ENCODE data around the gene KCNMA1. TPM values are rescaled to one million over a fixed set of nuclear protein-coding genes. Genes with fewer than 3 reads are reported as not detected.

Gene KCNMA1
- total RNA-seq, 2 experiments from 2014 or later = 0.55 to 1.5 TPM

DNA sequence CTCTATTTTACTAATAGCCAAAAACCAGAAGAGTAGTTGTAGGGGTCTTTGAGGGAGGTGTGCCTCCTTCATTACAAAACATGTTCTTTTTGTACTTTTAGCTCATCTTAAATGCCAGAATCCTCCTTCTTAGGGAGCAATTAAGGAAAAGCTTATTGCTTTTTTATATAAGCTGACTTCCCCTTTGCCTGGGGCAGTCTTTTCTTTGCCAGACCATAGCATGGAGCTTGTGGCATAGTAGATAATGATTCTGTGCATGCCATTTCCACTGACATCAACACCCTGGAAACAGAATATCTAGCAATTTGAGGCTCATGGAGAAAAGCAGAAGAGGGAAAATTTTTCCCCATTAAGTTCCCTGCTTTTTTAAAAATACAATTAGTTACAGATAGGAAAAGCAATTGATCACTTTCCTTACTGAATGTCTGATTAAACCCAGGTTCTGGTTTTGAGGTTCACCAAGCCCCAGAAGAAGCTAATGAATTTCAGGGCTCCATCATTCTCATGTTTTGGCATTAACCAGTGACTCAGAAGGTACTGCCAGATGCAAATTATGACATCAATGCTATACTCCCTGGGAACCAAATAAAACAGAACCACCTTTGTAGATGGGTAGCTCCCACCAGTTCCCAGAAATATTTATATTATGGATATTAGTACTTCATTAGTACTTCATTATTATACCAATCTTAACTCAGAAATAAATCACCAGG lies 410.6 kb downstream of the KCNMA1 start:
- H3K4me3 Mint-ChIP-seq = no peak overlapping the region
- DNase-seq (no peak), ATAC-seq (no peak)
- no peaks in the 10 kb centered on the region for H3K36me3 Mint-ChIP-seq
- CTCF ChIA-PET = no interaction called here
- H3K4me1 Mint-ChIP-seq = no peaks in the 10 kb centered on the region
- H3K27ac Mint-ChIP-seq = no peak overlapping the region
- H3K27me3 Mint-ChIP-seq = peaks cover 8% of the 10 kb centered on the region
- no peaks in the 10 kb centered on the region for H3K9me3 Mint-ChIP-seq (ENCODE audit: low read depth)

DNA sequence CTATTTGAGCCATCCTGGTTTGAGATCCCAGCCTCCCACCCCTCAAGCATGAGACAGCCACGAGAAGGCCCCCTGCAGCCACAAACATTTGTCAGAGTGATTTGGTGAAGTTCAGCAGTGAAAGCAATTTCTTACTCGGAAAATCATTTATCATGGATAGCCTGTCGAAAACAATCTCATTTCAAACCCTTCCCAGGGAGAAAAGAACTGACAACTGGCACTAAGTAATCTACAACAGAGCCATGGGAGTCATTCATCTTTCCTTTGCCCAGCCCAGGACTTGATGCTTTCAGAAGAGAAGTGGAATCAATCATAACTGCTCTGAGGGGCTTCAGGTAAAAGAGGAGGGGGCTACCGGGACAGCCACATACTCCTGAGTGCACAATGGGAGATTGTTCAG lies 411.2 kb downstream of the KCNMA1 start:
- DNase-seq = no peak
- Mint-ChIP-seq H3K27me3 (peaks cover 6% of the 10 kb centered on the region), H3K4me1 (no peaks in the 10 kb centered on the region), H3K27ac (no peak overlapping the region), H3K9me3 (ENCODE audit: low read depth) (no peaks in the 10 kb centered on the region), H3K4me3 (no peak overlapping the region), H3K36me3 (no peaks in the 10 kb centered on the region)
- no peak for ATAC-seq
- CTCF ChIA-PET = no interaction called here

DNA sequence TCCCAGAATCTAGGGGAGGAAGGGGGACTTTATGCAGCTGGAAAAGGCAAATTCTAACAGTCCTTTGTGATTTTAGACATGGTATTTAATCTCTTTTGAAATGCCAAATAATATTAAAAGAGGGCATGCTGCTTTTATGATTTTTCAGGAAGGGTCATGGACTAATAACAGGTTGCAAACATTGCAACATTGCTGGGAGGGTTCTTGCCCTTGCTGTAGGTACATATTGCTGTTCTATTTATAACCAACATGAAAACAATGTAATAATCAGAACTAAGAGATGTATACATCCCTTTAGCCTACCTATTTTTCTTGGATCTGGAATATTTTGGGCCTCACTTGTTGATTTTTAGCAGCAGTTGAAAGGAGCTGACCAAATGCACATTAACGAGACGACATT lies 411.6 kb downstream of the KCNMA1 start:
- Mint-ChIP-seq H3K36me3 (no peaks in the 10 kb centered on the region), H3K9me3 (ENCODE audit: low read depth) (no peaks in the 10 kb centered on the region), H3K4me3 (no peak overlapping the region), H3K27ac (no peak overlapping the region), H3K4me1 (no peaks in the 10 kb centered on the region), H3K27me3 (peaks cover 5% of the 10 kb centered on the region)
- CTCF ChIA-PET = no interaction called here
- no peak for DNase-seq
- no peak for ATAC-seq

DNA sequence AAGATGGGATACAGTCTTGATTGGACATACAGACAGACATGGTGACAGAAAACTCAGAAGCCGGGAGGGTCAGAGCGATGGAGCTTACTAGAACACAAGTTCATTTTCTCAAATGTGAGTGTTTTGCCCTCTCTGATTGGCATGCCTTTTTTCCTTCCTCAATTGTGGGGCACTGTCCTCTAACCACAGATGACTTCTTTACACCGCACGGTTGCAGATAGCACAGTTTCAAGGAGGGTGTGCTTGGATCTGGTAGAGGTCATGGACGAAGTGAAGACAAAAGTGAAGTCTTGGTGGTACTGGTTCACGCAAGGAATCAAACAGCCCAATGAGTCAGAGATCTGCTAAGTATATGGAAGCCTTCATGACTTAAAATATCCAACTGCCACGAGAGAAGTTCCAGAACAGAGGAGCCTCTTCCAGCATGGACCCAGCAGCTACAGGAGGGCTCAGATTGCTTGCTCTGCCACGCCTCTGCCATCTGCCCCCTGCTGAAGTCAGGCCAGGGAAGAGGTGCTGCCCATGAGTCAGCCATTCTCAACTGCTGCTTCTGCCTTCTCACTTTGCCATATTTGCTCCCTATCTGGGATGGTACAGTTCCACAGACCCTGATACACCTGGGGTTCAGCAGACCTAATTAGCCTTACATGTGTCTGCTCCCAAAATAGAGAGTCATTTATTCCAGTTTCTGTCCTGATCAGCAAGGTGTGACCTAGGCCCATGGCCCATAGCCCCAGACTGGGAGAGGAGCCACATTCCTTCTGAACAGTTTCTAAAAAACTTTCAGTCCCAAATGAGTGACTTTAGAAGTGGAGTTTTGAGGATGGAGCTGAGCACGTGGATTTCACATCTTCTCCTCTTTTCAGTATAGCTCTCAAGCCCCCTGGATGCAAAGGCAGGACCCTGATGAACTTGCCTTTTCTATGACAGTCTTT lies 413.8 kb downstream of the KCNMA1 start:
- Mint-ChIP-seq H3K9me3 (ENCODE audit: low read depth) (no peaks in the 10 kb centered on the region), H3K4me3 (no peak overlapping the region), H3K27ac (no peak overlapping the region), H3K4me1 (no peaks in the 10 kb centered on the region), H3K36me3 (no peaks in the 10 kb centered on the region), H3K27me3 (peaks cover 5% of the 10 kb centered on the region)
- no peak for DNase-seq
- CTCF ChIA-PET = no interaction called here
- no peak for ATAC-seq

DNA sequence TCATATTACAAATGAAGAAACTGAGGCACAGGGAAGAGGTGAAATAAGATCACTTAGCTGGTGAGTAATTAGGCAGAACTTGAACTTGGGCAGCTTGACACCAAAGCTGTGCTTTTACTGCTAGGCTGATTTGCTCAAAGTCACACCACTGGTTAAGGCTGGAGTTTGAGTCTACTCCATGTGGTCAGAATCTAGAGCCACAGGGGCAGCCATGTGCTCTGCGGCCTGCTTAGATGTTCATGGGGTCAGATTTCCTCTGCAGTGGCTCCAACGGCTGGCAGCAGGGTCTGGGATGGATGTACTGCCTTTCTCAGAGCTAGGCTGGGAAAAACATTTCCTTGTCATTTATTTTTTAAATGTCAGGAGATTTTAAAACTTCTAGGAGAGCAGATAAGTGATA lies 417.5 kb downstream of the KCNMA1 start:
- no peaks in the 10 kb centered on the region for H3K4me1 Mint-ChIP-seq
- no peaks in the 10 kb centered on the region for H3K9me3 Mint-ChIP-seq (ENCODE audit: low read depth)
- H3K27me3 Mint-ChIP-seq = peaks cover 5% of the 10 kb centered on the region
- H3K36me3 Mint-ChIP-seq = no peaks in the 10 kb centered on the region
- DNase-seq (no peak), ATAC-seq (no peak)
- H3K4me3 Mint-ChIP-seq = no peak overlapping the region
- CTCF ChIA-PET = no interaction called here
- no peak overlapping the region for H3K27ac Mint-ChIP-seq

DNA sequence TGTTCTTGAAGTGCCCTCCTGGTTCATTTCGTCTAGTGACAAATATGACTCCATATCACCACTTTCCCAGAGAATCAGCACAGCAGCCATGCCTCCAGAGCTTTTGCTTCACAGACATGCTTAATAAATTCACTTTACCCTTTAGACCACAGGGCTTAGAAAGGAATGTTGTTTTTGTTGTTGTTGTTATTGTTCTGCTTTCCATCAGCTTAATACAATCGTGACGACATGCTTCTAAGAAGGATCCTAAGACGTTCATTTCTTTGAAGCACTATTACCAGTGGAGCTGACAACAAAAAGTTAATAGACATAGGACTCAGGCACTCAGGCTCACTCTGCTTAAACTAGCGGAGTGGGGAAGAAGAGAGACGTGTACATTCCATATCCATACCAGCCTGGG lies 418.6 kb downstream of the KCNMA1 start:
- Mint-ChIP-seq H3K36me3 (no peaks in the 10 kb centered on the region), H3K4me3 (no peak overlapping the region), H3K4me1 (no peaks in the 10 kb centered on the region), H3K27me3 (peaks cover 5% of the 10 kb centered on the region), H3K27ac (no peak overlapping the region), H3K9me3 (ENCODE audit: low read depth) (no peaks in the 10 kb centered on the region)
- CTCF ChIA-PET = no interaction called here
- DNase-seq = no peak
- ATAC-seq = no peak

DNA sequence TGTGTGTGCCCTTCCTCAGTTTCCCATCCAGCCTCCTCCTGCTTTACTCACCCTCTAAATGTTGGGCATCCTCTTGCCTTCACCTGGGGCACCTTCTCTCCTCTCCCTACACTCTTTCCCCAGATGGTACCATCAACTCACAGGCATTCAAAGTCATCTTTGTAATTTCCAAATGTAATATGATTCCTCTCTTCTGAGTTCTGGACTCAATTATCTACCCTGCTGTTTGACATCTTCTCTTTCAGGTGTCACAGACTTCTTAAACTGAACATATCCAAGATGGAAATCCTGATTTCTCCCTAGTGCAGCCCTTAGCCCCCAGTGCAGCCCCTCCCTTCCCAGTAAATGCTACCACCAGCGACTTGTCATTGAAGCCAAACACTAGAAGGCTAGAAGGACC lies 422.8 kb downstream of the KCNMA1 start:
- no peak for ATAC-seq
- DNase-seq = no peak
- CTCF ChIA-PET = no interaction called here
- Mint-ChIP-seq H3K4me3 (no peak overlapping the region), H3K27me3 (peaks cover 8% of the 10 kb centered on the region), H3K9me3 (ENCODE audit: low read depth) (no peaks in the 10 kb centered on the region), H3K4me1 (no peaks in the 10 kb centered on the region), H3K36me3 (no peaks in the 10 kb centered on the region), H3K27ac (no peak overlapping the region)

DNA sequence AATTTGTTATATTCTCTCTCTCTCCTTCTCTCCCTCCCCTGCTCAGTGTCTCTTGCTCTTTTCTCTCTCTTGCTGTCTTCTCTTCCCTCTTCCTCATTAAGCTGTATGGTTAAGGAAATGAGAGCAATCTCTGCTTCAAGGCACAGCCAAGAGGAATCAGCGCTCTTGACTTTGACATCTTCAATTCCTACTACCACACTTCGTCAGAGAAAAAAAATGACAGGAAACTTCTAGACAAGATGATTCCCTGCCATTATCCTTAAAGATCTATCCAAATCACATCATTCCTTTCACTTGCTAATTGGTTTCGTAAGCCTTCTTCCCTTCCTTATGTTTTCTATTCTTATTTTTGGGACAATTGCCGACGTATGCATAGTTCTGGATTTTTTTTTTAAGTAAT lies 425.0 kb downstream of the KCNMA1 start:
- peaks cover 10% of the 10 kb centered on the region for H3K27me3 Mint-ChIP-seq
- no peak overlapping the region for H3K4me3 Mint-ChIP-seq
- CTCF ChIA-PET = no interaction called here
- no peaks in the 10 kb centered on the region for H3K36me3 Mint-ChIP-seq
- no peak for ATAC-seq
- no peak overlapping the region for H3K27ac Mint-ChIP-seq
- no peak for DNase-seq
- H3K9me3 Mint-ChIP-seq (ENCODE audit: low read depth) = no peaks in the 10 kb centered on the region
- H3K4me1 Mint-ChIP-seq = no peaks in the 10 kb centered on the region

DNA sequence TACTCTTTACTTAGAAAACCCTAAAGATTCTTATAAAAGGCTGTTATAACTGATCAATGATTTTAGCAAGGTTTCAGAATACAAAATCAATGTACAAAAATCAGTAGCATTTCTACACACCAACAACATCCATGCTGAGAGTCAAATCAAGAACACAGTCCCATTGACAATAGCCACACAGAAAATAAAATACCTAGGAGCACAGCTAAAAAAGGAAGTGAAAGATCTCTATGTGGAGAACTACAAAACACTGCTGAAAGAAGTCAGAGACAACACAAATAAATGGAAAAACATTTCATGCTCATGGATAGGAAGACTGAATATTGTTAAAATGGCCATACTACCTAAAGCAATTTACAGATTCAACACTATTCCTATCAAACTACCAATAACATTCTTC lies 427.0 kb downstream of the KCNMA1 start:
- H3K36me3 Mint-ChIP-seq = no peaks in the 10 kb centered on the region
- ATAC-seq (no peak), DNase-seq (no peak)
- no peak overlapping the region for H3K4me3 Mint-ChIP-seq
- peaks cover 10% of the 10 kb centered on the region for H3K27me3 Mint-ChIP-seq
- no peak overlapping the region for H3K27ac Mint-ChIP-seq
- H3K4me1 Mint-ChIP-seq = no peaks in the 10 kb centered on the region
- no peaks in the 10 kb centered on the region for H3K9me3 Mint-ChIP-seq (ENCODE audit: low read depth)
- CTCF ChIA-PET = interaction anchor here (1.6 kb wide), 1 partner anchor 431 kb away, joined by 3 read pairs; no protein-coding TSS in a partner anchor

DNA sequence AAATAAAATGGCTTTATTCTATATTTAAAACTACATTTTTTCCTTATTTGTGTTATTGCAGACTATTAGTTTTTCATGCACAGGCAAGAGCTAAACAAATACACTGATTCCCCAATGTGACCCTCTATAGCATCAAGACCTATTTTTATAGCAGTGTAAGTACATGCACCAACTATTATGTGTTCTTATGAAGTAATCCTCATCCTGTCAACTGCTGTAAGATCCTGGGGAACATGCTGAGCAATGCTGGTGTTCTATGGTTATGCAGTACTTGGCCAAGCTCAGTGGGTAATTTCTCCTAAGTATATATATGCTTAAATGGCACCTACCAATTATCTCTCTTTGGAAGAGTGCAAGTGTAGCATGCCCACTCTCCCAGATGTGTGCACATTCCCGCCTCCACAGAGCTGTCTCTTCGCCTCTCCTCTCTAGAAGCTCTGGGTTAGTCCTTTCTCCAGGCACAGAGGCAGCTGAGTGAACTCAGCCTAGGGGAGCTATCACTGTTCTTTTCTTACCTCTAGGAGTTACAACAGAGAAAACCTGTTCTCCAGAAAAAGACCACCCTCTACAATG lies 428.8 kb downstream of the KCNMA1 start:
- CTCF ChIA-PET = no interaction called here
- no peaks in the 10 kb centered on the region for H3K9me3 Mint-ChIP-seq (ENCODE audit: low read depth)
- no peak overlapping the region for H3K27ac Mint-ChIP-seq
- no peak overlapping the region for H3K4me3 Mint-ChIP-seq
- peaks cover 15% of the 10 kb centered on the region for H3K27me3 Mint-ChIP-seq
- DNase-seq (no peak), ATAC-seq (no peak)
- H3K36me3 Mint-ChIP-seq = no peaks in the 10 kb centered on the region
- H3K4me1 Mint-ChIP-seq = no peaks in the 10 kb centered on the region

DNA sequence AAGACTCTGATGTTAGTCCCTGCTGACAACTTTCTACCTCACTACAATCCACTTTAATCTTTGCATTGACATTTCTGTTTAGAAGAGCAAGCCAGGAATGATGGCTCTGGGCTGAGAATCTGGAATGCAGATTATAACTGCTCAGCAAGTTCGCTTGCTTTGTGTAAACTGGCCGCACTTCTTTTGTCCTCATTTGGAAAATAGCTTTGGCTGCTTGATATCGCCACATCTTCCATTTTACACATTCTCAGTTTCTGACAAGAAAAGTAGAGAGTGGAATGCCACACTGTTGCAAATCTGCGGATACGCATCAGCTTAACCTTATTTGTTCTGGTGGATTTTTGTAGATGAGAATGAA lies 429.8 kb downstream of the KCNMA1 start:
- DNase-seq (no peak), ATAC-seq (no peak)
- no peak overlapping the region for H3K27ac Mint-ChIP-seq
- no peaks in the 10 kb centered on the region for H3K9me3 Mint-ChIP-seq (ENCODE audit: low read depth)
- H3K4me1 Mint-ChIP-seq = no peaks in the 10 kb centered on the region
- H3K36me3 Mint-ChIP-seq = no peaks in the 10 kb centered on the region
- H3K4me3 Mint-ChIP-seq = no peak overlapping the region
- peaks cover 18% of the 10 kb centered on the region for H3K27me3 Mint-ChIP-seq
- CTCF ChIA-PET = no interaction called here

DNA sequence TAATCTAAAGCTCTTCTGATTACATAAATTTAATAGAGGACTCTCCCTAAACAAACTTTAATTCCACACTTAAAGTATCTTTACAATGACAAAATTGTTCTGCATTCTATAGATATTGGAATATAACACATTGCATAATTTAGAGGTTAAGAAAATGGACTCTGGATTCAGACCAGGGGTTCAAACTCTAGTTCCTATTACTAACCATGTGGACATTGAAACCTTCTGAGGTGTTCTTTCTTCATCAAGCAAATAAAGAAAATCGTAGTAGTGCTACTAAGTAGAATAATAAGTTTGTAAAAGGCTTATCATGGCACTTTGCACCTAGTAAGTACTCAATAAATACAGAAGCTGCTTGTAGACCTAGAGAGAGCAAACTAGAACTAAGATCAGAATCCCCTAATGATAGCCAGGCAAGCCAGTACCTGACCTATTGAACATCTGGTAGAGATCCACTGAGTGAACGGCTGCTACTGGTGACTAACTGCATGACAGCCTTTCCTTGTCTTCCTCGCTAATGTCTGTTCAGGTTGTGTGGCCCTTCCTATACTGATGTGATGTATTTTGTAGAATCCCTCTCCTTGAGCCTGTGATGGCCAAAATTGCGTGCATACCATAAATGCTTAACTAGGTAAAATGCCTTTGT lies 430.3 kb downstream of the KCNMA1 start:
- Mint-ChIP-seq H3K4me1 (no peaks in the 10 kb centered on the region), H3K36me3 (no peaks in the 10 kb centered on the region), H3K27ac (no peak overlapping the region), H3K27me3 (peaks cover 18% of the 10 kb centered on the region), H3K4me3 (no peak overlapping the region), H3K9me3 (ENCODE audit: low read depth) (no peaks in the 10 kb centered on the region)
- ATAC-seq (no peak), DNase-seq (no peak)
- CTCF ChIA-PET = no interaction called here

DNA sequence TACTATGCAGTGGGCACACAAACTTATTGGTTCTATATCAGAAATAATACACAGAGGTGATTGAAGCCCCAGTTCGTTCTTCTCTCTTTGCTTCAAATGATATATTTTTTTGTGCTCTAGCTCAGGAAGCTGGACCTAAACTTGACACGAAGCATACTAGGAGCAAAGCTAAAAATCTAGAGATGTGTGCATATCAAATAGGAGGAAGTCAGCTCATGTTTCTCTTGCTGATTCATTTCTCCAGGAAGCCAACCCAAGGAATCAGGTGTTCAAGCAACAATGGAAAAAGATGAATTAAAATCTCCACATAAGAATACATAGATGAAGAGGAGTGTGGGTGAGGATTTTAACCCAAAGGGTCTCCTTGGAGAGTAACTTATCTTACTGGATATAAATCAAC lies 432.5 kb downstream of the KCNMA1 start:
- Mint-ChIP-seq H3K27me3 (peaks cover 17% of the 10 kb centered on the region), H3K4me1 (no peaks in the 10 kb centered on the region), H3K36me3 (no peaks in the 10 kb centered on the region), H3K4me3 (no peak overlapping the region), H3K27ac (no peak overlapping the region), H3K9me3 (ENCODE audit: low read depth) (no peaks in the 10 kb centered on the region)
- DNase-seq (no peak), ATAC-seq (no peak)
- CTCF ChIA-PET = no interaction called here

DNA sequence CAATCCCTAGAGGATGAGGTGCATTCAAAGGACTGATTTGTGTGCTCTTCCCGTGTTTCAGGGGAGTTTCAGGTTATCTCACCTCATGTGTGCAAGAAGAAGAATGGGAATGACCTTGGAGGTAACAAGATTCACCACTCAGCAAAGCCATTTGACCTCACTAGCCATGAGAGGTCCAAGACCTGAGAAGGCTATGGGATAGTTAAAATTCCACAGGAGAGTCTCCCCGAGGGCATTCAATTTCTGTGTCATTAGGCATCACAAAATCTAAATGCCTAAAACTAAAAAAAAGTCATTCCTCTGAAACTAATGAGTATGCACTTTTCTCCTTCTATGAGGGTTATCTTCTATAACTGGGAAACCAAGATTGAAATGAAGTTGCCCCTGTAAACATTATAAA lies 433.4 kb downstream of the KCNMA1 start:
- Mint-ChIP-seq H3K4me1 (no peaks in the 10 kb centered on the region), H3K27me3 (peaks cover 17% of the 10 kb centered on the region), H3K36me3 (no peaks in the 10 kb centered on the region), H3K4me3 (no peak overlapping the region), H3K27ac (no peak overlapping the region), H3K9me3 (ENCODE audit: low read depth) (no peaks in the 10 kb centered on the region)
- CTCF ChIA-PET = no interaction called here
- DNase-seq (no peak), ATAC-seq (no peak)
